SIG-M5 treated with dmso at 0.1 percent for 504 hours (cell line): ENCODE measurements around the gene TEKTIP1.
A peak's percentile ranks its signal among the peaks of the same experiment; 100 is the strongest.

Source experiments
- DNase-seq: peaks from one replicate; lab custom pipeline; 2025; ENCODE audit not compliant: unreplicated experiment; lab: John Stamatoyannopoulos, UW

The TEKTIP1 gene

GRCh38 chr19:3538965-3539755 lies at the start of gene TEKTIP1:
TSS of gene TEKTIP1 (plus strand) at chr19:3539174. CDS start at chr19:3539178, 4 bp downstream.
- no peak for DNase-seq

GRCh38 chr19:3491396-3492119 lies 47.4 kb upstream of the TEKTIP1 start:
- no peak for DNase-seq

- no peak for DNase-seq
Observed at GRCh38 chr19:3492131-3492839, 46.7 kb upstream of the TEKTIP1 start.

GRCh38 chr19:3492919-3493318 lies 46.1 kb upstream of the TEKTIP1 start:
- DNase-seq = no peak

GRCh38 chr19:3493651-3494050 lies 45.3 kb upstream of the TEKTIP1 start:
- no peak for DNase-seq

GRCh38 chr19:3494051-3494450 lies 44.9 kb upstream of the TEKTIP1 start:
- no peak for DNase-seq

GRCh38 chr19:3494559-3494958 lies 44.4 kb upstream of the TEKTIP1 start:
- no peak for DNase-seq

- no peak for DNase-seq
Observed at GRCh38 chr19:3496392-3497273, 42.3 kb upstream of the TEKTIP1 start.

GRCh38 chr19:3497757-3498520 lies 41.0 kb upstream of the TEKTIP1 start:
- no peak for DNase-seq

- no peak for DNase-seq
Observed at GRCh38 chr19:3499738-3500428, 39.1 kb upstream of the TEKTIP1 start.

GRCh38 chr19:3500429-3501101 lies 38.4 kb upstream of the TEKTIP1 start, which contains the start of gene DOHH:
TSS of gene DOHH (minus strand) at chr19:3500674. CDS start at chr19:3496814, 3,860 bp downstream.
- peak; percentile 91 for DNase-seq

- DNase-seq = no peak
Observed at GRCh38 chr19:3501780-3502179, 37.2 kb upstream of the TEKTIP1 start.

GRCh38 chr19:3503036-3503572 lies 35.9 kb upstream of the TEKTIP1 start:
- DNase-seq = no peak

GRCh38 chr19:3504735-3505134 lies 34.2 kb upstream of the TEKTIP1 start:
- no peak for DNase-seq

GRCh38 chr19:3505598-3506383 lies 33.2 kb upstream of the TEKTIP1 start, which contains the start of gene FZR1:
TSS of gene FZR1 (plus strand) at chr19:3506311. CDS start at chr19:3522990, 16,679 bp downstream.
- peak; percentile 93 for DNase-seq

- DNase-seq = no peak
Observed at GRCh38 chr19:3506384-3507340, 32.3 kb upstream of the TEKTIP1 start.
